Body of pancreas (tissue), 2 donors: ENCODE data around the gene PRSS53. TPM values are rescaled to one million over a fixed set of nuclear protein-coding genes. Genes with fewer than 3 reads are reported as not detected.

ENCODE experiments used
- total RNA-seq, 2 donors: library from RNA; depleted of rRNA; stranded (reverse); fragments of >200 nt; gene quantifications; one replicate each; pipeline ENCODE4 v1.1.0, GENCODE V29; 2016

The PRSS53 gene
- total RNA-seq, 2 donors from 2014 or later: 3.0 to 6.0 TPM

Other genes starting within 250 kb of the PRSS53 start
- 10 to 100 TPM; 19.8 to 24.1 TPM for gene BCL7C, start 194.9 kb downstream of the PRSS53 start, total RNA-seq
- 1 to 10 TPM; 1.0 to 2.0 TPM for gene CTF1, start 192.3 kb downstream of the PRSS53 start, total RNA-seq
- 10 to 100 TPM in 1 of 2 donors, 1 to 10 TPM in 1; 8.6 to 21.1 TPM for gene FBXL19, start 165.4 kb downstream of the PRSS53 start, total RNA-seq
- 10 to 100 TPM in 1 of 2 donors, 1 to 10 TPM in 1; 7.9 to 27.2 TPM for gene ORAI3, start 139.9 kb downstream of the PRSS53 start, total RNA-seq
- 10 to 100 TPM in 1 of 2 donors, 1 to 10 TPM in 1; 4.7 to 10.9 TPM for gene SETD1A, start 131.2 kb downstream of the PRSS53 start, total RNA-seq
- gene HSD3B7, start 103.7 kb downstream of the PRSS53 start, total RNA-seq: 10 to 100 TPM; 20.5 to 21.4 TPM
- under 1 TPM; 0.26 to 0.33 TPM for gene STX1B, start 78.3 kb downstream of the PRSS53 start, total RNA-seq
- 10 to 100 TPM; 25.9 to 38.6 TPM for gene STX4, start 55.4 kb downstream of the PRSS53 start, total RNA-seq
- 10 to 100 TPM in 1 of 2 donors, 1 to 10 TPM in 1; 2.9 to 15.2 TPM for gene ZNF668, start 14.7 kb downstream of the PRSS53 start, total RNA-seq
- gene ZNF646, start 14.5 kb downstream of the PRSS53 start, total RNA-seq: 10 to 100 TPM; 12.7 to 14.5 TPM
- gene VKORC1, start 5.9 kb upstream of the PRSS53 start, total RNA-seq: 100 to 1,000 TPM in 1 of 2 donors, 10 to 100 TPM in 1; 42.5 to 104 TPM
- 10 to 100 TPM; 33.9 to 61.7 TPM for gene BCKDK, start 19.4 kb upstream of the PRSS53 start, total RNA-seq
- 10 to 100 TPM; 55.7 to 66.4 TPM for gene KAT8, start 28.7 kb upstream of the PRSS53 start, total RNA-seq
- 10 to 100 TPM; 75.5 to 81.7 TPM for gene PRSS8, start 46.8 kb upstream of the PRSS53 start, total RNA-seq
- gene PRSS36, start 61.1 kb upstream of the PRSS53 start, total RNA-seq: 10 to 100 TPM in 1 of 2 donors, under 1 TPM in 1; 0.52 to 65.3 TPM
- 10 to 100 TPM; 43.6 to 68.9 TPM for gene FUS, start 91.2 kb upstream of the PRSS53 start, total RNA-seq
- gene PYCARD, start 113.8 kb upstream of the PRSS53 start, total RNA-seq: 10 to 100 TPM; 12.7 to 13.8 TPM
- not detected for gene TRIM72, start 125.2 kb upstream of the PRSS53 start, total RNA-seq
- not detected for gene PYDC1, start 128.2 kb upstream of the PRSS53 start, total RNA-seq
- gene ITGAM, start 171.0 kb upstream of the PRSS53 start, total RNA-seq: 1 to 10 TPM; 3.3 to 6.5 TPM